Mucosa of rectum (tissue), 2 donors: ENCODE data around the gene GPR17.
A peak's percentile ranks its signal among the peaks of the same experiment; 100 is the strongest.

Source experiments
- H3K27ac ChIP-seq, 2 donors: one replicate each; pipeline ENCODE4 v1.7.0; 2013; ENCODE audit warnings: inconsistent platforms in 2 of 2, low read depth in 2 of 2, low read length in 2 of 2
- H3K27me3 ChIP-seq, 2 donors: one replicate each; pipeline ENCODE4 v1.7.0; 2013; ENCODE audit warnings: low read length in 2 of 2; ENCODE audit not compliant: control insufficient read depth in 2 of 2, insufficient read depth in 2 of 2
- H3K36me3 ChIP-seq, 2 donors: one replicate each; pipeline ENCODE4 v1.7.0; 2013; ENCODE audit warnings: low read length in 2 of 2; ENCODE audit not compliant: control insufficient read depth in 2 of 2, insufficient read depth in 2 of 2
- H3K4me1 ChIP-seq, 2 donors: one replicate each; pipeline ENCODE4 v1.7.0; 2013; ENCODE audit warnings: low read length in 2 of 2, mild to moderate bottlenecking in 1 of 2; ENCODE audit not compliant: control insufficient read depth in 2 of 2, insufficient read depth in 2 of 2
- H3K4me3 ChIP-seq, 2 donors: one replicate each; pipeline ENCODE4 v1.7.0; 2013; ENCODE audit warnings: low read length in 2 of 2
- H3K9ac ChIP-seq, 2 donors: one replicate each; pipeline ENCODE4 v1.7.0; 2013; ENCODE audit warnings: low read length in 2 of 2, low read depth in 1 of 2, mild to moderate bottlenecking in 1 of 2
- H3K9me3 ChIP-seq, 2 donors: one replicate each; pipeline ENCODE4 v1.7.0; 2013; ENCODE audit warnings: low read length in 2 of 2; ENCODE audit not compliant: control insufficient read depth in 2 of 2
- donor health status: healthy.
- donor health status: Normal muscosa, but diverticular disease.

Gene GPR17, protein sequence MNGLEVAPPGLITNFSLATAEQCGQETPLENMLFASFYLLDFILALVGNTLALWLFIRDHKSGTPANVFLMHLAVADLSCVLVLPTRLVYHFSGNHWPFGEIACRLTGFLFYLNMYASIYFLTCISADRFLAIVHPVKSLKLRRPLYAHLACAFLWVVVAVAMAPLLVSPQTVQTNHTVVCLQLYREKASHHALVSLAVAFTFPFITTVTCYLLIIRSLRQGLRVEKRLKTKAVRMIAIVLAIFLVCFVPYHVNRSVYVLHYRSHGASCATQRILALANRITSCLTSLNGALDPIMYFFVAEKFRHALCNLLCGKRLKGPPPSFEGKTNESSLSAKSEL

GRCh38 chr2:127645395-127646291 is at the start of gene GPR17:
Gene GPR17 (plus strand): TSS chr2:127646153. CDS start chr2:127650736, 4,583 bp downstream.
- no peaks in the 10 kb centered on the region for H3K36me3 ChIP-seq
- H3K4me1 ChIP-seq: peaks cover 4 to 7% of the 10 kb centered on the region in 2 donors
- no peaks in the 10 kb centered on the region for H3K27me3 ChIP-seq
- H3K27ac ChIP-seq: peak within 1 kb of the TSS in 1 of 2 donors; percentile 23
- H3K9ac ChIP-seq: no peak within 1 kb of the TSS
- H3K9me3 ChIP-seq: no peaks in the 10 kb centered on the region
- no peak within 1 kb of the TSS for H3K4me3 ChIP-seq

GRCh38 chr2:127596311-127597045 is 49.5 kb upstream of the GPR17 start:
- peaks cover 11 to 41% of the 10 kb centered on the region in 2 donors for H3K36me3 ChIP-seq

DNA sequence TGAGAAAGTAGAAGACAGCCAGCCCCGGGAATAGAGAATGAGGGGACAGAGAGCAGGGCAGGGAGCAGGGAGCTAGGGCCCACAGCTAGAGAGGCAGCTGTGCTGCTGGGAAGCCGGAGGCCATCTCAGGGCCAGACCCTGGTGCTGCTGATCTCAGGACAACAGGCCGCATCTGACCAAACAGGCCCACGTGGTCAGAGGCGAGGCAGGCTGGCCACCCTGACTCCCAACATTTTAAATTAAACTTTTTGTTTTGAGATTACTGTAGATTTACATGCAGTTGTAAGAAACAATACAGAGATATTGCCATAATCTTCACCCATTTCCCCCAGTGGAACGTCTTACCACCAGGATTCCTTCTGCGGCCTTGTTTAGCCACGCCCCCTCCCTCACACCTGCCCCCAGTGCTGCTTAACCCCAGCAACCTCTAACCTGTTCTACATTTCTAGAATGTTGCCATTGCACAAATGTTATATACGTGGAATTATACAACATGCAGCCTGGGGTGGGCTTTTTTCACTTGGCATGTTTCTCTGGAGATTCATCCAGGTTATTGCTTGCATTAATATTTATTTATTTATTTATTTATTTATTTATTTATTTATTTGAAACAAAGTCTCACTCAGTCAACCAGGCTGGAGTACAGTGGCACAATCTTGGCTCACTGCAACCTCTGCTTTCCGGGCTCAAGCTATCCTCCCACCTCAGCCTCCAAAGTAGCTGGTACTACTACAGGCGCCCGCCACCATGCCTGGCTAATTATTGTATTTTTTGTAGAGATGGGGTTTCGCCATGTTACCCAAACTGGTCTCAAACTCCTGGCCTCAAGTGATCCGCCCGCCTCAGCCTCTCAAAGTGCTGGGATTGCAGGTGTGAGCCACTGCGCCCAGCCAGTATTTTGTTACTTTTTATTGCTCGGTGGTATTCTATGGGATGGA is 48.6 kb upstream of the GPR17 start:
- Histone ChIP-seq H3K4me3 (no peak overlapping the region), H3K4me1 (no peaks in the 10 kb centered on the region), H3K27ac (no peak overlapping the region), H3K36me3 (peaks cover 13 to 45% of the 10 kb centered on the region in 2 donors), H3K9ac (no peak overlapping the region), H3K27me3 (no peaks in the 10 kb centered on the region), H3K9me3 (no peaks in the 10 kb centered on the region)

More at GRCh38 chr2:127596311-127597045, 49.5 kb upstream of the GPR17 start:
- Histone ChIP-seq H3K9me3 (no peaks in the 10 kb centered on the region), H3K9ac (no peak overlapping the region), H3K27me3 (no peaks in the 10 kb centered on the region), H3K27ac (no peak overlapping the region), H3K4me3 (no peak overlapping the region), H3K4me1 (no peaks in the 10 kb centered on the region)

GRCh38 chr2:127597984-127598380 is 48.0 kb upstream of the GPR17 start:
- peaks cover 19 to 44% of the 10 kb centered on the region in 2 donors for H3K36me3 ChIP-seq

DNA sequence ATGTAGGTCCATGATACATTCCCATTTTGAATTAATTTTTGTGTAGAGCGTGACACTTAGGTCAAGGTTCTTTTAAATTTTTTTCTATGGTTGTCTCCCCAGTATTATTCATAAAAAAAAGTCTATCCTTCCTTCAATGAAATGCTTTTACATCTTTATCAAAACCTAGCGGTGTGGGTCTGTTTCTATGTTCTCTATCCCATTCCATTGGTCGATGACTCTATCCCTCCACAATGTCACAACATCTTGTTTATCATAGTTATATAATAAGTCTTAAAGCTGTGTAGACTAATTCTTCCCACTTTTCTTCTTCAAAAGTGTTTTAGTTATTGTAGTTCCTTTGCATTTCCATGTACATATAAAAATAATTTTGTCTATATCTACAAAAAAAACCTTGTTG is 47.2 kb upstream of the GPR17 start:
- Histone ChIP-seq H3K4me3 (no peak overlapping the region), H3K9me3 (no peaks in the 10 kb centered on the region), H3K27ac (no peak overlapping the region), H3K27me3 (no peaks in the 10 kb centered on the region), H3K36me3 (peaks cover 19 to 43% of the 10 kb centered on the region in 2 donors), H3K4me1 (no peaks in the 10 kb centered on the region), H3K9ac (no peak overlapping the region)

More at GRCh38 chr2:127597984-127598380, 48.0 kb upstream of the GPR17 start:
- no peaks in the 10 kb centered on the region for H3K27me3 ChIP-seq
- no peaks in the 10 kb centered on the region for H3K4me1 ChIP-seq
- H3K4me3 ChIP-seq: no peak overlapping the region
- no peaks in the 10 kb centered on the region for H3K9me3 ChIP-seq
- no peak overlapping the region for H3K9ac ChIP-seq
- no peak overlapping the region for H3K27ac ChIP-seq

- H3K27me3 ChIP-seq: no peaks in the 10 kb centered on the region
- H3K9ac ChIP-seq: no peak overlapping the region
- H3K9me3 ChIP-seq: no peaks in the 10 kb centered on the region
- H3K4me1 ChIP-seq: no peaks in the 10 kb centered on the region
- H3K36me3 ChIP-seq: peaks cover 19 to 38% of the 10 kb centered on the region in 2 donors
- no peak overlapping the region for H3K4me3 ChIP-seq
- H3K27ac ChIP-seq: no peak overlapping the region
Measured at GRCh38 chr2:127599211-127599610, 46.7 kb upstream of the GPR17 start.

GRCh38 chr2:127604986-127605385 is 41.0 kb upstream of the GPR17 start:
- Histone ChIP-seq H3K27ac (no peak overlapping the region), H3K4me3 (no peak overlapping the region), H3K9ac (no peak overlapping the region), H3K4me1 (no peaks in the 10 kb centered on the region), H3K27me3 (no peaks in the 10 kb centered on the region), H3K9me3 (no peaks in the 10 kb centered on the region), H3K36me3 (peaks cover 22 to 42% of the 10 kb centered on the region in 2 donors)

DNA sequence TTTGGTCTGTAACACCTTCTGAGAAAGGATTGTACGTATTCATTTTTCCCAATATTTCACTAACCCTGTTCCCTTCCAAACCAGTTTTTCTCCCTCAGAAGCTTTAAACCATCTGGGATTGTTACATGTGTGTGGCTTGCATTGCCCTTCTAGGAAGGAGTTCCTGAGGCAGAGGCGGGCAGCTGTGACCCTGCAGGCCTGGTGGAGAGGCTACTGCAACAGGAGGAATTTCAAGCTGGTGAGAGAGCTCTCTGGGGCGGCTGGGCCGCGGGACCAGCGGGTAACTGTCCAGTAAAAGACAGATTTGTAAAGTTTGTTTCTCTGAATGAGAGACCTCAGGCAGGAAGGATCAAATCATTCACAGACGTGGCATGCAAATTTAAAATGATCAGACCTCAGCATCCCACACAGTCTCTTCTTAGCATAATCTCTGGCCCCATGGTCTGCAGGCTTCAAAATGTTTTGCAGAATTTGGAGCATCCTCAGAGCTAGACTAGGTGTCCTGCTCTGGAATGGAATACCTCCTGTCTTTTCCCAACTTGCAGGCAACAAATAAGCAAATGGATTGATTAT is 40.2 kb upstream of the GPR17 start:
- Histone ChIP-seq H3K27ac (no peak overlapping the region), H3K9me3 (no peaks in the 10 kb centered on the region), H3K27me3 (no peaks in the 10 kb centered on the region), H3K4me1 (no peaks in the 10 kb centered on the region), H3K9ac (no peak overlapping the region), H3K36me3 (peaks cover 29 to 45% of the 10 kb centered on the region in 2 donors), H3K4me3 (no peak overlapping the region)
